HepG2 (cell line): ENCODE data around the gene VPS11. TPM values are rescaled to one million over a fixed set of nuclear protein-coding genes. Genes with fewer than 3 reads are reported as not detected.
A peak's percentile ranks its signal among the peaks of the same experiment; 100 is the strongest.

ENCODE experiments used
- ARID4A ChIP-seq: sonication (generic); formaldehyde crosslinking; IDR thresholded peaks from 2 replicates; pipeline ENCODE4 v1.5.0; 2020; ENCODE audit warnings: mild to moderate bottlenecking, missing genetic modification reagents, borderline replicate concordance
- BCL6 ChIP-seq: IDR thresholded peaks from 2 replicates; pipeline ENCODE4 v1.6.1; 2016; ENCODE audit warnings: missing genetic modification reagents, missing compliant biosample characterization
- CHCHD3 ChIP-seq: sonication (generic); formaldehyde crosslinking; IDR thresholded peaks from 2 replicates; pipeline ENCODE4 v1.8.0; 2022; ENCODE audit warnings: mild to moderate bottlenecking, missing genetic modification reagents, moderate library complexity
- DPF2 ChIP-seq: sonication (generic); formaldehyde crosslinking; IDR thresholded peaks from 2 replicates; pipeline ENCODE4 v1.4.0; 2020; ENCODE audit warnings: mild to moderate bottlenecking, low read depth, missing genetic modification reagents, borderline replicate concordance
- FIP1L1 ChIP-seq: fragments of 200-400 bp; formaldehyde crosslinking; IDR thresholded peaks from 2 replicates; pipeline ENCODE4 v1.6.1; 2018; ENCODE audit warnings: low read depth, mild to moderate bottlenecking, low read length, moderate library complexity, borderline replicate concordance; ENCODE audit not compliant: insufficient read depth
- GABPB1 ChIP-seq: IDR thresholded peaks from 2 replicates; pipeline ENCODE4 v1.6.1; 2016; ENCODE audit warnings: mild to moderate bottlenecking, missing genetic modification reagents, moderate library complexity, missing compliant biosample characterization
- HNF4G ChIP-seq, 2 experiments: sonication (generic) in 1 of 2; formaldehyde crosslinking in 1 of 2; IDR thresholded peaks; 2 replicates each; pipeline versions ENCODE4 v1.4.0 to v1.6.1; 2011 to 2020; ENCODE audit warnings: borderline replicate concordance in 2 of 2, low read depth in 2 of 2, mild to moderate bottlenecking in 2 of 2, low read length in 1 of 2, missing genetic modification reagents in 1 of 2, moderate library complexity in 1 of 2
- IKZF1 ChIP-seq: fragments of 450-650 bp; IDR thresholded peaks from 2 replicates; pipeline ENCODE4 v1.7.1; 2016
- KDM3A ChIP-seq: IDR thresholded peaks from 2 replicates; pipeline ENCODE4 v1.6.1; 2018; ENCODE audit warnings: low read depth, missing compliant biosample characterization
- MEIS1 ChIP-seq: sonication (generic); formaldehyde crosslinking; IDR thresholded peaks from 2 replicates; pipeline ENCODE4 v1.9.0; 2021; ENCODE audit warnings: mild to moderate bottlenecking, missing genetic modification reagents, moderate library complexity, borderline replicate concordance
- MIER3 ChIP-seq: IDR thresholded peaks from 2 replicates; pipeline ENCODE4 v1.6.1; 2016; ENCODE audit warnings: missing compliant biosample characterization, borderline replicate concordance
- PATZ1 ChIP-seq: sonication (generic); formaldehyde crosslinking; IDR thresholded peaks from 2 replicates; pipeline ENCODE4 v1.4.0; 2020; ENCODE audit warnings: missing genetic modification reagents
- SAP130 ChIP-seq: IDR thresholded peaks from 2 replicates; pipeline ENCODE4 v1.6.1; 2016; ENCODE audit warnings: low read depth
- TFAP4 ChIP-seq: sonication (generic); IDR thresholded peaks from 2 replicates; pipeline ENCODE4 v1.6.1; 2016; ENCODE audit warnings: low read depth, borderline replicate concordance
- ZBTB38 ChIP-seq: sonication (generic); formaldehyde crosslinking; IDR thresholded peaks from 2 replicates; pipeline ENCODE4 v1.5.1; 2020; ENCODE audit warnings: mild to moderate bottlenecking, missing genetic modification reagents
- ZBTB8A ChIP-seq: sonication (generic); formaldehyde crosslinking; IDR thresholded peaks from 2 replicates; pipeline ENCODE4 v1.4.0; 2020; ENCODE audit warnings: mild to moderate bottlenecking, low read depth, missing genetic modification reagents, borderline replicate concordance
- ZNF501 ChIP-seq: sonication (generic); formaldehyde crosslinking; IDR thresholded peaks from 2 replicates; pipeline ENCODE4 v1.5.1; 2020; ENCODE audit warnings: mild to moderate bottlenecking, moderate library complexity, missing genetic modification reagents
- polyA plus RNA-seq, 8 experiments: library from polyadenylated mRNA; depleted of rRNA in 3 of 8; stranded (reverse) in 7 of 8; unstranded in 1 of 8; fragments of >200 nt; fragmentation: Illumina TruSeq in 4 of 8; extraction: Trizol in 4 of 8; gene quantifications; 2 replicates each; pipeline versions ENCODE4 v1.2.1 to v1.2.3, GENCODE V29; 2011 to 2016; ENCODE audit warnings: low read depth in 4 of 8, missing spikeins in 1 of 8, mixed read lengths in 1 of 8; ENCODE audit not compliant: insufficient read depth in 1 of 8
- total RNA-seq, 5 experiments: library from RNA; depleted of rRNA; stranded (reverse); fragments of >200 nt; fragmentation: Illumina TruSeq; extraction: Trizol; gene quantifications; 2 replicates each; pipeline ENCODE4 v1.2.3, GENCODE V29; 2016; ENCODE audit warnings: low read depth in 1 of 5
- TF ChIP-seq, protein P1 (sequence below): sonication (generic); formaldehyde crosslinking; IDR thresholded peaks from 2 replicates; pipeline ENCODE4 v1.4.0; 2020; ENCODE audit warnings: missing genetic modification reagents, borderline replicate concordance

The VPS11 gene
- total and polyA plus RNA-seq, 2 of the 13 experiments (the other 11 are each of a cell fraction or from before 2014, with no cell fraction given) = 13.7 to 21.6 TPM

DNA sequence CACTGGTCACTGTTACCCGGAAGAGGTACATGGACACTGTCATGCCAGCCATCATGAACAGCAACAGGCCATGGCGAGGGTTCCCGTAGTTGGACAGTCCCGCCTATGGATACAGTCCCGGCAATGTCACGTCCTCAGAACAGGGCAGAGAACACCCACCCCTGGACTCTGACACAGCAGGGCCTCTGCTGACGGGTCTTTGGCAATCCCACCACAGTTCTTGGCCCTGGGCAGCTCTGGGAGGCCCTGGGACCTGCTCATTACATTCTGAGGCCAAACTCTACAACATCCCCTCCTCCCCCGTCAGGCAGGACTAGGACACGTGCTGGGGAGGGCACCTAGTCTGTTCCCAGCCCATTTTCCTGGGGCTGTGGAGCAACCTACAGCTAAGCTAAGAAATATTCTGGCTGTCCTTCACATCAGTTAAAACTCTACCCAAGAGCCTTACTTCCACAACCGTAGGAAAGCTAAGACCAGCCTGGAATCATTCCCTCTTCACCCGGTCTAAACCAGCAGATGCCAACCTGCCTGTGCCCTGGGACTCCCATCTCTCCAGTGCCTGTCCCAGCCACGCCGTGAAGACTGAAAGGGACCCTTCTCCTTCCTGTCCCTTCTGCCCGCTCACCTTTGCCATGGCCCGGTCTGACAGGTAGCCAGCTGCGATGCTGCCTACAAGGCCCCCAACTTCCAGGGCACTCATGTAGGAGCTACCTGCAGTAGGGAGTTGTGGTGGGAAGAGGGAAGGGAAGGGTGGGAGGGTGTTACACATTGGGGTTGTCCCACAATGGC is 41.4 kb upstream of the VPS11 start (continued):
- TF ChIP-seq, protein P1, sequence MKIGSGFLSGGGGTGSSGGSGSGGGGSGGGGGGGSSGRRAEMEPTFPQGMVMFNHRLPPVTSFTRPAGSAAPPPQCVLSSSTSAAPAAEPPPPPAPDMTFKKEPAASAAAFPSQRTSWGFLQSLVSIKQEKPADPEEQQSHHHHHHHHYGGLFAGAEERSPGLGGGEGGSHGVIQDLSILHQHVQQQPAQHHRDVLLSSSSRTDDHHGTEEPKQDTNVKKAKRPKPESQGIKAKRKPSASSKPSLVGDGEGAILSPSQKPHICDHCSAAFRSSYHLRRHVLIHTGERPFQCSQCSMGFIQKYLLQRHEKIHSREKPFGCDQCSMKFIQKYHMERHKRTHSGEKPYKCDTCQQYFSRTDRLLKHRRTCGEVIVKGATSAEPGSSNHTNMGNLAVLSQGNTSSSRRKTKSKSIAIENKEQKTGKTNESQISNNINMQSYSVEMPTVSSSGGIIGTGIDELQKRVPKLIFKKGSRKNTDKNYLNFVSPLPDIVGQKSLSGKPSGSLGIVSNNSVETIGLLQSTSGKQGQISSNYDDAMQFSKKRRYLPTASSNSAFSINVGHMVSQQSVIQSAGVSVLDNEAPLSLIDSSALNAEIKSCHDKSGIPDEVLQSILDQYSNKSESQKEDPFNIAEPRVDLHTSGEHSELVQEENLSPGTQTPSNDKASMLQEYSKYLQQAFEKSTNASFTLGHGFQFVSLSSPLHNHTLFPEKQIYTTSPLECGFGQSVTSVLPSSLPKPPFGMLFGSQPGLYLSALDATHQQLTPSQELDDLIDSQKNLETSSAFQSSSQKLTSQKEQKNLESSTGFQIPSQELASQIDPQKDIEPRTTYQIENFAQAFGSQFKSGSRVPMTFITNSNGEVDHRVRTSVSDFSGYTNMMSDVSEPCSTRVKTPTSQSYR (CRISPR knock-in tag) = peak; percentile 51; the same call in 1 of the 2 replicates
- TF ChIP-seq ARID4A (CRISPR knock-in tag) (peak; percentile 42), MEIS1 (peak; percentile 20; the same call in 1 of the 2 replicates), MIER3 (CRISPR knock-in tag) (no peak), SAP130 (CRISPR knock-in tag) (peak; percentile 47; the same call in 1 of the 2 replicates), BCL6 (CRISPR knock-in tag) (no peak), HNF4G (IDR thresholded peaks at IDR 0.05; ENCODE audit: borderline replicate concordance, low read depth, low read length) (peak; percentile 68), HNF4G (CRISPR knock-in tag; IDR thresholded peaks at IDR 0.05; ENCODE audit: borderline replicate concordance, low read depth) (no peak), KDM3A (CRISPR knock-in tag) (no peak), ZBTB8A (CRISPR knock-in tag) (no peak), IKZF1 (no peak), FIP1L1 (no peak), PATZ1 (CRISPR knock-in tag) (peak; percentile 52), ZBTB38 (CRISPR knock-in tag) (peak; percentile 82), DPF2 (CRISPR knock-in tag) (0 out of 2 replicates have a peak, but pooled peaks have one; percentile 16), GABPB1 (CRISPR knock-in tag) (peak; percentile 36; the same call in 1 of the 2 replicates), TFAP4 (peak; percentile 43; the same call in 1 of the 2 replicates), CHCHD3 (CRISPR knock-in tag) (no peak), ZNF501 (CRISPR knock-in tag) (no peak)
